Epidermal melanocyte (primary cell): ENCODE results near the gene EDN1.

Experiments used
- DNase-seq: peaks from one replicate; pipeline ENCODE4 v3.0.0; 2011; ENCODE audit warnings: low spot score; ENCODE audit not compliant: insufficient read length

The EDN1 gene

GRCh38 chr6:12289933-12290820 is at the start of gene EDN1:
EDN1 (plus strand) TSS chr6:12290361; CDS start chr6:12290630, 269 bp downstream.
- DNase-seq: no peak

GRCh38 chr6:12241493-12242175 is 48.5 kb upstream of the EDN1 start:
- DNase-seq: no peak

GRCh38 chr6:12243169-12243568 is 47.0 kb upstream of the EDN1 start:
- DNase-seq: no peak

GRCh38 chr6:12245360-12245759 is 44.8 kb upstream of the EDN1 start:
- DNase-seq: no peak

- no peak for DNase-seq
Measured at GRCh38 chr6:12245763-12246718, 44.1 kb upstream of the EDN1 start.

- DNase-seq: no peak
Measured at GRCh38 chr6:12246900-12247299, 43.3 kb upstream of the EDN1 start.

GRCh38 chr6:12249541-12250382 is 40.4 kb upstream of the EDN1 start:
- no peak for DNase-seq

- DNase-seq: no peak
Measured at GRCh38 chr6:12250383-12250770, 39.8 kb upstream of the EDN1 start.

- DNase-seq: no peak
Measured at GRCh38 chr6:12254210-12254609, 36.0 kb upstream of the EDN1 start.

- no peak for DNase-seq
Measured at GRCh38 chr6:12258191-12258590, 32.0 kb upstream of the EDN1 start.

- no peak for DNase-seq
Measured at GRCh38 chr6:12258591-12259075, 31.5 kb upstream of the EDN1 start.

GRCh38 chr6:12260458-12261093 is 29.6 kb upstream of the EDN1 start:
- DNase-seq: no peak

GRCh38 chr6:12261502-12261901 is 28.7 kb upstream of the EDN1 start:
- no peak for DNase-seq

- no peak for DNase-seq
Measured at GRCh38 chr6:12262236-12263061, 27.7 kb upstream of the EDN1 start.

GRCh38 chr6:12263403-12263802 is 26.8 kb upstream of the EDN1 start:
- no peak for DNase-seq

GRCh38 chr6:12264671-12265070 is 25.5 kb upstream of the EDN1 start:
- DNase-seq: no peak

- no peak for DNase-seq
Measured at GRCh38 chr6:12265296-12265695, 24.9 kb upstream of the EDN1 start.

- no peak for DNase-seq
Measured at GRCh38 chr6:12265791-12266190, 24.4 kb upstream of the EDN1 start.

GRCh38 chr6:12266571-12266970 is 23.6 kb upstream of the EDN1 start:
- DNase-seq: no peak
